OCI-LY7 (cell line): ENCODE measurements around the gene FRS2. TPM values are rescaled to one million over a fixed set of nuclear protein-coding genes. Genes with fewer than 3 reads are reported as not detected.

Source experiments
- BruUV-seq: library from RNA; stranded (reverse); fragments of 400-500 nt; replicated peaks from 2 replicates; lab custom pipeline; 2021; lab: Mats Ljungman, UMichigan
- CTCF ChIA-PET: fragments of 300-600 bp; sonication (Branson Sonifier 250); formaldehyde crosslinking; loops from one replicate; lab custom pipeline; 2022; ENCODE audit warnings: antibody characterized with exemption; ENCODE audit not compliant: unreplicated experiment; lab: Charles Lee
- POLR2A ChIA-PET: fragments of 300-600 bp; sonication (Branson Sonifier 250); formaldehyde crosslinking; loops from one replicate; lab custom pipeline; 2022; ENCODE audit warnings: antibody characterized with exemption; lab: Charles Lee
- DNase-seq: peaks from one replicate; pipeline ENCODE4 v3.0.0-alpha.2; 2015; ENCODE audit warnings: low spot score
- H2AFZ ChIP-seq: fragments of 200-600 bp; sonication (generic), shearing (Covaris generic); 2 replicates; pipeline ENCODE4 v1.6.1; 2014; ENCODE audit warnings: mild to moderate bottlenecking, antibody characterized with exemption, low read length, moderate library complexity
- H3K27ac ChIP-seq: fragments of 200-600 bp; sonication (generic); 2 replicates; pipeline ENCODE4 v1.5.1; 2014; ENCODE audit warnings: mixed run types, low read depth, mild to moderate bottlenecking, moderate library complexity, low read length, inconsistent platforms; ENCODE audit not compliant: poor library complexity, severe bottlenecking
- H3K36me3 ChIP-seq: fragments of 200-600 bp; sonication (generic); 2 replicates; pipeline ENCODE4 v1.6.1; 2014; ENCODE audit warnings: mild to moderate bottlenecking, antibody characterized with exemption, low read length, moderate library complexity, mixed read lengths; ENCODE audit not compliant: insufficient read depth
- H3K4me1 ChIP-seq: fragments of 200-600 bp; sonication (generic); 2 replicates; pipeline ENCODE4 v1.5.1; 2014; ENCODE audit warnings: mild to moderate bottlenecking, low read length; ENCODE audit not compliant: insufficient read depth, poor library complexity, severe bottlenecking
- H3K4me2 ChIP-seq: fragments of 200-600 bp; sonication (generic); 2 replicates; pipeline ENCODE4 v1.6.1; 2014; ENCODE audit warnings: mild to moderate bottlenecking, low read length
- H3K4me3 ChIP-seq: fragments of 200-600 bp; sonication (generic); 2 replicates; pipeline ENCODE4 v1.5.1; 2014; ENCODE audit warnings: mild to moderate bottlenecking, low read depth, low read length; ENCODE audit not compliant: poor library complexity, severe bottlenecking
- H3K79me2 ChIP-seq: fragments of 200-600 bp; sonication (generic); 2 replicates; pipeline ENCODE4 v1.6.1; 2016; ENCODE audit warnings: low read depth, mild to moderate bottlenecking, low read length, moderate library complexity, mixed read lengths; ENCODE audit not compliant: insufficient read depth
- H3K9me2 ChIP-seq: fragments of 200-600 bp; sonication (generic); 2 replicates; pipeline ENCODE4 v1.6.1; 2016; ENCODE audit warnings: mild to moderate bottlenecking, low read length, mixed read lengths; ENCODE audit not compliant: insufficient read depth
- H3K9me3 ChIP-seq: fragments of 200-600 bp; sonication (generic); 2 replicates; pipeline ENCODE4 v1.6.1; 2014; ENCODE audit warnings: mild to moderate bottlenecking, mixed run types, low read length, mixed read lengths
- H4K20me1 ChIP-seq: fragments of 200-600 bp; sonication (generic); 2 replicates; pipeline ENCODE4 v1.6.1; 2014; ENCODE audit warnings: mild to moderate bottlenecking, antibody characterized with exemption, low read length, moderate library complexity, mixed read lengths; ENCODE audit not compliant: insufficient read depth
- EZH2phosphoT487 ChIP-seq: fragments of 200-600 bp; sonication (generic); IDR thresholded peaks from 2 replicates; pipeline ENCODE4 v1.6.1; 2018; ENCODE audit warnings: low read depth, borderline replicate concordance, mild to moderate bottlenecking, mixed run types, antibody characterized with exemption, low read length, moderate library complexity, mixed read lengths
- intact Hi-C: fragments of 100-400 bp; cut with micrococcal nuclease; formaldehyde crosslinking; loops from one replicate; pipeline ENCODE4 v1.10.0; 2022; ENCODE audit not compliant: unreplicated experiment
- total RNA-seq, 2 experiments: library from RNA; depleted of rRNA in 1 of 2; stranded (reverse); fragments of >200 nt in 1 of 2; shearing (Covaris generic) in 1 of 2; gene quantifications; 2 replicates each; pipeline ENCODE4 v1.2.3, GENCODE V29; 2014 to 2022
- TF ChIP-seq, protein P1 (sequence below): fragments of 200-600 bp; sonication (generic); conservative IDR thresholded peaks from 2 replicates; pipeline ENCODE4 v1.5.1; 2014; ENCODE audit warnings: mild to moderate bottlenecking, antibody characterized with exemption, low read length, moderate library complexity, mixed read lengths

FRS2 gene
- total RNA-seq, 2 experiments from 2014 or later, result 11.1 to 18.5 TPM

DNA sequence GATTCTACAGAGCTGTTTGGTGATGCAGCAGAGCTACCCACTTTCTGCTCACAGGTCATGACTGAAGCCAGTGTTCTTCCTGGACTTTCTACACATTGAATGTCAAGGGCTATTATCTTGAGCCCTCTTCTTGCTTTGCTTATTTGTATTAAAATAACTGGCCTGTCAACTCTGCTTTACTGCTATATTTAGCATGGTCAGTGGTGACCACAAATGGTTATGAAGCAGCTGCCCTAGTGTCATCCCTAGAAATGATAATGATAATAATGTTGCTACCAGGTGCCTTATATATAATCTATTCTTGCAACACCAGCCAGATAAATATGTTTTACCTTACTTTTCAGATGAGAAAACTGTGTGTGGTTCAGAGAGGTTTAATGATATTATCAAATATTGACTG, 143.2 kb downstream of the FRS2 start:
- ChIA-PET CTCF (no interaction called here), POLR2A (interaction anchor here (0.5 kb wide), 1 partner anchor 459 kb away, joined by 3 read pairs; no protein-coding TSS in a partner anchor)
- H3K36me3 ChIP-seq, result no peaks in the 10 kb centered on the region
- no peaks in the 10 kb centered on the region for H3K9me3 ChIP-seq
- H3K4me1 ChIP-seq, result no peaks in the 10 kb centered on the region
- intact Hi-C loops, result no loop called here
- H2AFZ ChIP-seq, result no peak overlapping the region
- H3K9me2 ChIP-seq, result no peaks in the 10 kb centered on the region
- no peak overlapping the region for H3K4me3 ChIP-seq
- TF ChIP-seq, protein P1, sequence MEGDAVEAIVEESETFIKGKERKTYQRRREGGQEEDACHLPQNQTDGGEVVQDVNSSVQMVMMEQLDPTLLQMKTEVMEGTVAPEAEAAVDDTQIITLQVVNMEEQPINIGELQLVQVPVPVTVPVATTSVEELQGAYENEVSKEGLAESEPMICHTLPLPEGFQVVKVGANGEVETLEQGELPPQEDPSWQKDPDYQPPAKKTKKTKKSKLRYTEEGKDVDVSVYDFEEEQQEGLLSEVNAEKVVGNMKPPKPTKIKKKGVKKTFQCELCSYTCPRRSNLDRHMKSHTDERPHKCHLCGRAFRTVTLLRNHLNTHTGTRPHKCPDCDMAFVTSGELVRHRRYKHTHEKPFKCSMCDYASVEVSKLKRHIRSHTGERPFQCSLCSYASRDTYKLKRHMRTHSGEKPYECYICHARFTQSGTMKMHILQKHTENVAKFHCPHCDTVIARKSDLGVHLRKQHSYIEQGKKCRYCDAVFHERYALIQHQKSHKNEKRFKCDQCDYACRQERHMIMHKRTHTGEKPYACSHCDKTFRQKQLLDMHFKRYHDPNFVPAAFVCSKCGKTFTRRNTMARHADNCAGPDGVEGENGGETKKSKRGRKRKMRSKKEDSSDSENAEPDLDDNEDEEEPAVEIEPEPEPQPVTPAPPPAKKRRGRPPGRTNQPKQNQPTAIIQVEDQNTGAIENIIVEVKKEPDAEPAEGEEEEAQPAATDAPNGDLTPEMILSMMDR, result no peak
- TF ChIP-seq EZH2phosphoT487, result no peak
- no peaks in the 10 kb centered on the region for H3K79me2 ChIP-seq
- DNase-seq, result no peak
- H3K27ac ChIP-seq, result no peak overlapping the region
- no peaks in the 10 kb centered on the region for H4K20me1 ChIP-seq
- BruUV-seq, result no TSS peak
- H3K4me2 ChIP-seq, result no peak overlapping the region

DNA sequence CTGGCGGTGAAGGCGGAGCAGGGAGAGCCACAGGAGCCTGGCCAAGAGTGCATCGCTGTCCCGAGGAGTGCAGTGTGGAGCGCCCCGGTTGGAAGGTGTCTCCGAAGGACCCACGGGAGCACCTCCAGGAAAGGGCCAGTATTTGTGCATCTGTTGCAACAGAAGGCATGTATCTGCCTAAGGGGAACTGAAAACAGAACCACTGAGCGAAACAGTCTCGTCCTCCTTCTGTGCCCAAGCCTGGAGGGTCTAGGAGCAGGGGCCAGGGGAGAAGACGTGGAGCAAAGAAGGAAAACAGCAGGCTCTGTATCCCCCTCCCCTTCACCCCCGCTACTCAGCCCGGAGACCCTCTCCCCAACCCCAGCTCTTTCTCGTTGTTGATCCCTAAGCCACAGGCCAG, 145.8 kb downstream of the FRS2 start:
- no TSS peak for BruUV-seq
- intact Hi-C loops, result no loop called here
- Histone ChIP-seq H3K9me2 (no peaks in the 10 kb centered on the region), H3K4me2 (no peak overlapping the region), H3K79me2 (no peaks in the 10 kb centered on the region), H3K4me1 (no peaks in the 10 kb centered on the region), H3K9me3 (no peaks in the 10 kb centered on the region), H3K27ac (no peak overlapping the region), H3K36me3 (no peaks in the 10 kb centered on the region), H4K20me1 (no peaks in the 10 kb centered on the region), H3K4me3 (no peak overlapping the region), H2AFZ (no peak overlapping the region)
- no peak for DNase-seq
- POLR2A ChIA-PET, result interaction anchor here (0.6 kb wide), 1 partner anchor 453 kb away, joined by 3 read pairs; no protein-coding TSS in a partner anchor
- CTCF ChIA-PET, result no interaction called here
- TF ChIP-seq, protein P1, result no peak
- TF ChIP-seq EZH2phosphoT487, result no peak

DNA sequence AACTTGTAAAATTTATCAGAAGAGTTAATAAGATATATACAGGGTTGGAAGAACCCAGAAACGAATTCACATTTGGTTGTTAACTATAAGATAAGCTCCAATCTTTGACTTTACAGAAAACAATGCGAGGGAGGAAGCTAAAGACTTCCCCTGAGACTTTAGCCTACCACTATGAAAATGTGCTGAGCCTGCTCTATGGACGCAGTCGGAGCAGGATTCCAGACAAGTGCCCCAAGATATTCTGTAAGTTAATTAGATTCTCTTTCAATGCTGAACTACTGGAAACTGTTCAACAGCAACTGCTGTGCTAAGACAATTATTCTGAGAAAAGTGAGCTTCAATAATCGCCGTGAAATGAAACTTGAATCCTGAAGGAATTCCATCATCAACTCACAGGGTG, 148.9 kb downstream of the FRS2 start:
- no peaks in the 10 kb centered on the region for H4K20me1 ChIP-seq
- TF ChIP-seq EZH2phosphoT487, result no peak
- TF ChIP-seq, protein P1, result no peak
- intact Hi-C loops, result no loop called here
- no peak overlapping the region for H3K4me3 ChIP-seq
- no peaks in the 10 kb centered on the region for H3K79me2 ChIP-seq
- DNase-seq, result no peak
- BruUV-seq, result no TSS peak
- no peaks in the 10 kb centered on the region for H3K36me3 ChIP-seq
- no peak overlapping the region for H3K27ac ChIP-seq
- H2AFZ ChIP-seq, result no peak overlapping the region
- H3K4me2 ChIP-seq, result no peak overlapping the region
- H3K9me3 ChIP-seq, result no peaks in the 10 kb centered on the region
- POLR2A ChIA-PET, result interaction anchor here (0.6 to 1.3 kb wide), 6 partner anchors 33 to 327 kb away, joined by 3 to 4 read pairs (median 4); no protein-coding TSS in a partner anchor
- H3K4me1 ChIP-seq, result no peaks in the 10 kb centered on the region
- CTCF ChIA-PET, result no interaction called here
- no peaks in the 10 kb centered on the region for H3K9me2 ChIP-seq
